ENCODE results near the gene ARHGAP32.

Gene ARHGAP32

DNA sequence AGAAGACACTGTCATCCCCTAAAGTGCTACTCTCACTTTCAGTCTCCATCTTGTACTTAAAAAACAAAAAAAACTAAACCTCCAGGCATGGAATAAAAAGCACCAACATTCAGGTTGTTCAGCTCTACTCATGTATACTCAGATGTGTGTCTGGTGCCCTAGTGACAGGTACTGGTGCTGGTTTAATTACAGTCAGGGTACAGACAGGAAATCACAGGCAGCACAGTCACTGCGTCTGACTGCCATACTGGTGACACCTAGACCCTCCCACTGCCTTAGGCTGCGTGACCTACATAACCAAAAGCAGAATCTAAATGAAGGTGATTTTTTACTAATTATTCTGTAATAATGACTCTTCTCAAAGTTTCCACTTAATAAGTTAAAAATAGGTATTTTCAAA, at the start of gene ARHGAP32:
ARHGAP32 (minus strand) TSS at position 176 of the 400 bp plus-strand sequence; CDS start at position 49, 127 bp downstream.
- DNase-seq (ENCODE audit: low read depth in 2 of 2) = no peak

DNA sequence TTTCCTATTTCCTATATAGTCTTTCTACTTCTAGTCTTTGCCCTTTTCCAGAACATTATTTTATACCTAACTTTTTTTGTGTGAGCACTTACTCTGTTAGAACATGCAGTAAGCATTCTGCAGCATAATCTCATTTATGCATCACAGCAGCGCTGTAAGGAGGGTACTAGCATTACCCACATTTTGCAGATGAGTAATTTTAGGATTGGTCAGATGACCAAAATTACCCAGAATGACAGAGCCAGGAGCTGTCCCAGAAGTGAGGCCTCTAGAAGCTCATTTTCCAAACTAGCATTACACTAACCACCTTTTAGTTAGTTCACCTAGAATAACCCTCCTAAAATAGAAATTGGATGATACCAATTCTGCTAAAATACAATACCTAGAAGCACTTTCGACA, 47.1 kb upstream of the ARHGAP32 start:
- DNase-seq (ENCODE audit: low read depth in 2 of 2) = no peak

DNA sequence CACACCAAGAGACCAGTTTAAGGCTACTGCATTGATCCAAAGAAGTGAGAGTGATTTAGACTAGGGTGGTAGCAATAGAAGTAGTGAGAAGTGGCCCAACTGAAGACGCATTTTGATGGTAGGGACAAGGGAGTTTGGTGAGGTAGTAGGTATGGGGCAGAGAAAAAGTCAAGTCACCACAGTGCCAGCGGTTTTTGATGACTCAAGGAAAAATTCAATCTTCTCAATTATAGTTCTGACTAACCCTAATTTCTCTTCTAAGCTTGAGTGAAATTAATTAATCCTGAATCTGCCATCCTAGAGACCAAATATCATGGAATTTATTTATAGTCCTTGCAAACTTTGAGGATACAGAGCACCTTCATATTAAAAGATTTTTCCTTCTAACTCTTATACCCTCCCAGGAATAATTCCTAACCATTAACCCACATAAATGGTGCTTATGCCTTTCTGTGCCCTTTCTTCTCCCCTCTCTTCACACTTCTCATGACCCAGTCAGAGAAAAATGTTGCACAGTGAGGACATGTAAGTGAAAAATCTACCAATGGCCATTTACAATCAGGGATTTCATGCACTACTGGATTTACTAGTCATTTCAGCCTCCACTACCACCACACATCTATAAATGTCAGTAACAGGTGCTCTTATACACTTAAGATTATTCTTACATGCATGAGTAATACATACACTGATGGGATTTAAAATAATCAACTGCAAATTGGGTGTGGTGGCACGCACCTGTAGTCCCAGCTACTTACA, 45.9 kb upstream of the ARHGAP32 start:
- no peak for DNase-seq (ENCODE audit: low read depth in 2 of 2)

DNA sequence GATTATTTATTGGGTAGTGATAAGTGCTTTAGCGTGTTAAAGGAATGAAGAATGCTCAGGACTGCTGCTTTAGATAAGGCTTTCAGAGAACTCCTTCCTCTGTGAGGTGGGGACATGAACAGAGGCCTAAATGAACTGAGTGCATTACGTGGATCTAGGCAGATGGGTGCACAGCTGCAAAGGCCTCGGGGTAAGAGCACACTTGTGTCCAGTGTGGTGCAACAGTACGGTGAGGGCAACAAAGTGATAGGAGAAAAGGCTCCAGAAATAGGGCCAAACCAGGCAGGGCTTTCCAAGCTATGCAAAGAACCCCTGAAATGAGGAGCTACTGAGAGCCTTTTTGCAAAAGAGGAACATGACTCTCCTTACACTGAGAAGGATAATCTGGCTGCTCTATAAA, 45.3 kb upstream of the ARHGAP32 start:
- DNase-seq (ENCODE audit: low read depth in 2 of 2) = no peak

DNA sequence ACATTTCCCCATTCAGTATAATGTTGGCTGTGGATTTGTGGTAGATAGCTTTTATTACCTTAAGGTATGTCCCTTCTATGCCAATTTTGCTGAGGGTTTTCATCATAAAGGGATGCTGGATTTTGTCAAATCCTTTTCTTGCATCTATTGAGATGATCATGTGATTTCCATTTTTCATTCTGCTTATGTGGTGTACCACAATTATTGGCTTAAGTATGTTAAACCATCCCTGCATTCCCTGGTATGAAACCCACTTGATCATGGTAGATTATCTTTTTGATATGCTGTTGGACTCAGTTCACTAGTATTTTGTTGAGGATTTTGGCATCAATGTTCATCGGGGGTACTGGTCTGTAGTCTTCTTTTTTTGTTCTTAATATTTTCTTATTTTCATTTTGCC, 44.7 kb upstream of the ARHGAP32 start:
- no peak for DNase-seq (ENCODE audit: low read depth in 2 of 2)

DNA sequence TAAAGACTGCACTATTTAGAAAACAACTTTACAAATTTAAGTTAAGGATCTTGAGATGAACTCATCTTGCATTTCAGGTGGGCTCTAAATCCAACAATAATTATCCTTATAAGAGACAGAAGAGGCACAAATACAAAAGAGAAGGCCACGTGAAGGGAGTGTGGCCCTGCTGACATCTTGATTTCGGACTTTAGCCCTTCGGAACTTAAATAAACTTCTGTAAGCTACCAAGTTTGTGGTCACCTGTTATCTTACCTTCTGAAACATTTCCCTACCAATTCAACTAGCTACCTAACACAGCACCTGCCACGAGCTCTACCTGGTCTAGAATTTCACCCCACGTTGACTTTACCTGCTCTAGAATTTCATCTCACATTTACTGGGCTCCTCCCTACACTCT, 42.9 kb upstream of the ARHGAP32 start:
- DNase-seq (ENCODE audit: low read depth in 2 of 2) = no peak

DNA sequence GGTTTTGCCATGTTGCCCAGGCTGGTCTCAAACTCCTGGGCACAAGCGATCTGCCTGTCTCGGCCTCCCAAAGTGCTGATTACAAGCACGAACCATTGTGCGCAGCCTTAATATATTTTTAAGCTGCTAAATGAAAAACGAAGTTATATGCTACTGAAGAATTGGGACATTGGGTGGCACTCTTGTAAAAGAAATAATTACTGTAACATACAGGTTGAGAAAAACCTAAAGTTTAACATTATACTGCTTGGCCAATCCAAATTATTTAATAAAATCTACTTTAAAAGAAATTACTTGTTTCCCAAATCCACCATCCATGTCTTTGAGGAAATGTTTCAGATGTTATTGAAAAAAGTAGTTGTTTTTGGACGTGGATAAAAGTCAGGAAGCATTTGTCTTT, 37.9 kb upstream of the ARHGAP32 start:
- DNase-seq (ENCODE audit: low read depth in 2 of 2) = no peak

DNA sequence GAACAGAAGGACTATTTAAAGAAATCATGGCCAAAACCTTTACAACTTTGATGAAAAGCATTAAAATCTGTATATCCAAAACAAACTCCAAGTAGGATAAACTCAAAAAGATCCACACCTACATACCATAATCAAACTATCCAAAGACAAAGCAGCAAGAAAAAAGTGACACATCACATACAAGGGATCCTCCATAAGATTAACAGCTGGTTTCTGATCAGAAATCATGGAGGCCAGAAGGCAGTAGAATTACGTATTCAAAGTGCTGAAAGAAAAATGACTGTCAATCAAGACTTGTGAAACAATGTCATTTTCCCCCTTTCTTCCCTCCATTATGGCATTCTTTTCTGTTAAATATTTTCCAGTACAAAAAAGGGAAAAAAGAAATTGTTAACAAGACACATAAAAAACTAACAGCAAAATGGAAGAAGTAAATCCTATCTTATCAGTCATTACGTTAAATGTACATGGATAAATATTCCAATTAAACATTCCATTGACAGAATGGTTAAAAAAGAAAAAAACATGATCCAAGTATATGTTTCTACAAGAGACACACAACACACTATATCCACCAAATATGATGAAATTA, 34.2 kb upstream of the ARHGAP32 start:
- no peak for DNase-seq (ENCODE audit: low read depth in 2 of 2)

DNA sequence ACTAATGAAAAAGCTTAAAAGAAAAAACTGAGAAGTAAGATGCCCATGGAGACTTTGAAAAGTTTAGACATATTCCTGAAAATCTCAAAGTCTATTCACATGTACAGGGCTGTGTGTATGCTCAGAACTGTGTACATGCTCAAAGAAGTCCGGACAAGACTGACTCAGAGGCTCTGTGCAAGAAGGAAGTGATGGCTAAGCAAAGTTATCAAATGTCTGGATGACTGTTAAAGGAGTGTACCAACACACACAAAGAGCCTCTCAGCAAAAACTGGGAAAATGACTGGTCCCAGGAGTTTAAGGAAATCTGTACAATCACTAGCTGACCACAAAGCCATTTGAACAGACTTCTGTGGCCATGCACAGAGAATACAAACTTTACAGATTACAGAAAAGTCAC, 33.1 kb upstream of the ARHGAP32 start:
- DNase-seq (ENCODE audit: low read depth in 2 of 2) = no peak

DNA sequence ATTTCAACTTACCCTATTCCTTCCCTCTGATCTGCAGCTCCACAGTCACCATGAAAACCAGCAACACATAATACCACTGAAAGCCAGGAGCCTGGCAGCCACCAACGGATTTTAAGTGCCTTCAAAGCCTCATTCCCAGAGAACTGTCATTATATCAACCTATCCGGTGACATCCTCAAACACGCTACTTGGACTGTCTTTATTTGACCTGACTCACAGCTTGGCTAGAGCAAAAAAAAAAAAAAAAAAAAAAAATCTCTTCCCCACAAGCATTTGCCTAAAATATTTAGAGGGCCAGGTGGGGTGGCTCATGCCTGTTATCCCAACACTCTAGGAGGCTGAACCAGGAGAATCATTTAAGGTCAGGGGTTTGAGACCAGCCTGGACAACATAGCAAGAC, 32.4 kb upstream of the ARHGAP32 start:
- no peak for DNase-seq (ENCODE audit: low read depth in 2 of 2)

DNA sequence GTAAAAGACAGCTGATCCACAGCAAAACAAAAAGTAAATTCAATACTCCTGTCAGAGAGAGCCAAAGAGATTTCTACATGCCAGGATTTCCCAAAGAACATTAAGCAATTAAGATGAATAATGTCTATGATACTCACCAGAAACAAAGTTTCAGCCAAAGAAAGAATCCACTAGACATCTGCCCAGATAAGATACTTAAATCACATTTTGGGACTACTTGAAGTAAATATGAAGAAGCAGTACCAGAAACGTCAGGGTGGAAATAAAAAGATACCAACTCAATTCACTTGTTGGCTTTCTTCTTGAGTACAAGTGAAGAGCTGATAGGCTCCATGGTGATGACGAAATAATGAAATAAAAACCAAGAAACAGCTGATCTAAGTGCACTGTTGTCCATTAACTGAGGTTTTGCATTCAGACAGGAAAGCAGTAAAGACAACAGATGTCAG, 31.6 kb upstream of the ARHGAP32 start:
- no peak for DNase-seq (ENCODE audit: low read depth in 2 of 2)

DNA sequence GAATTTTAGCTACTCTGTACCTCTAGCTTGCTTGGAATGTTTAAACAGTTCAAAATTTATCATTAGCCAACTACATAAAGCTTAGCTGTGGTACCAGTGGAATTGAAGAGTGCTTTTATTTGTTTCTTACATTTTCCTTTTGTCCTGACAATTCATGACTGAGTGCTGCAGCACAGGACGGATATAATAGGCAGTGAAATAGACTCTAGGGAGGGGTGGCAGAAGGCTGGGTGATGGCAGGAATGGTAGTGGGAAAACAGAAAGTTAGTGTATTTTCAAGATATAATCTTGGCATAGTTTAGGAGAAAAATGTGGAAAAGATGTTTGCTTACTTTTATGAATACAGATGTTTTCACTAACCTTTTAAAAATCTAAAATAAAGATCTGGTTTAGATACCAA, 31.1 kb upstream of the ARHGAP32 start:
- no peak for DNase-seq (ENCODE audit: low read depth in 2 of 2)

DNA sequence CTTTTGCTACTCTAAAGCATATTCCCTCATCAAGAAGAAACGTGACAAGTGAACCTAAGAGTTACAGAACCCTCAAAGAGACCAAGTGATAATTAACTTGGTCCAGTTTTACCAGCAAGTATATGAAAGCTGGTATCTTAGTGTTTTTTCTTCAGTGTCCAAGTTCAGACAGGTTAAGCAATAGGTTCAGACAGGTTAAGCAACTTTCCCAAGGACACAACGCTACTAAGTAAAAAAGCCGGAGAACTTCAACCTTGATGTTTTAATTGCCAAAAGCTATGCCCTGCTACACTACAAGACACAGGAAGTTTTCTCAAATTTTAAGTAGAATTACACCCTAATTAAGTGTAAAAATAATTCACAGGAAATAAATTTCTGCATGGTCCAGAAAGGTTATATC, 30.0 kb upstream of the ARHGAP32 start:
- no peak for DNase-seq (ENCODE audit: low read depth in 2 of 2)

DNA sequence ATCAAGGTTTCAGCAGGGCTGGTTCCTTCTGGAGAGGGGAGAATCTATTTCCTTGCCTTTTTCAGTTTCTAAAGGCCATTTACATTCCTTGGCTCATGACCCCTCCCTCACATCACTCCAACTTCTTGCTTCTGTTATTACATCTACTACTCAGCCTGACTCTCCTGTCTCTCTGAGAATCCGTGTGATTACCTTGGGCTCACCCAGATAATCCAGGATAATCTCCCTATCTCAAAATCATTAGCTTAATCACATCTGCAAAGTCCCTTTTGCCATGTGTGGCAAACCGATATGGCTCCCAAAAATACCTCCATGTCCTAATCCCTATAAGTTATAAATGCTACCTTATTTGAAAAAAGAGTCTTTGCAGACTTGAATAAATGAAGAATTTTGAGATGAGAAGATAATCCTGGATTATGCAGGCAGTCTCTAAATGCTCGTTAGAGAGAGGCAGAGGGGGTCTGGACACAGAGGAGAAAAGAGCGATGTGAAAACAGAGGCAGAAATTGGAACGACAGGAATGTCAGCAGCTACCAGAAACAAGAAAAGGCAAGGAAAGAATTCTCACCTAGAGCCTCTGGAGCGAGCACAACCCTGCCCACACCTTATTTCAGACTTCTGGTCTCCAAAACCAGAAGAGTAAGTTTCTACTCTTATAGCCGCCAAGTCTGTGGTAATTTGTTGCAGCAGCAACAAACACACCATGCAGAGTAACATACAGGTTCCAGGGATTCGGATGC, 23.6 kb upstream of the ARHGAP32 start:
- DNase-seq (ENCODE audit: low read depth in 2 of 2) = no peak

DNA sequence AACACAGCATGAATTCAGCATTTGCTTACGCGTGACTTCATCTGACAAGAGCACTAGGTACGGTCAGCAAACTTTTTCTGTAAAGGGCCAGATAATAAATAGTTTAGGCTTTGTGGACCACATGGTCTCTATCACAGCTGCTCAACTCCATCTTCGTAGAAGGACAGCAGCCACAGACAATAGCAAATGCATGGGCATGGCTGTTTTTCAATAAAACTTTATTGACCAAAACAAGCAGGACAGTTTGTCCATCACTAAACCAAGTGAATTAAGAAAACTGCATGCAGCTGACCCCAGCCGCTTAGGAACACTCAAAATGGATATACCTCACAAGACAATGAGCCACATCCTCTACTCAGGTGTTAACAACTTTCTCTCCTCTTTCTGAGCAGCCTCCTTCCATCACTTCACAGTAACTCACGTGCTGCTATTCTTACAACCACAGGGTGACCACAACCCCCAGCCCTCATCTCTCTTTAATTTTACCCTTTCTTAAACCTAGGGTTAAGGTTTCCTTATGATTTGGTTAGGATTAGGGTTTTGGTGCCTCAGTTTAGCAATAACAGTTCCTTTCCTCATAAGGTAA, 22.7 kb upstream of the ARHGAP32 start:
- no peak for DNase-seq (ENCODE audit: low read depth in 2 of 2)

DNA sequence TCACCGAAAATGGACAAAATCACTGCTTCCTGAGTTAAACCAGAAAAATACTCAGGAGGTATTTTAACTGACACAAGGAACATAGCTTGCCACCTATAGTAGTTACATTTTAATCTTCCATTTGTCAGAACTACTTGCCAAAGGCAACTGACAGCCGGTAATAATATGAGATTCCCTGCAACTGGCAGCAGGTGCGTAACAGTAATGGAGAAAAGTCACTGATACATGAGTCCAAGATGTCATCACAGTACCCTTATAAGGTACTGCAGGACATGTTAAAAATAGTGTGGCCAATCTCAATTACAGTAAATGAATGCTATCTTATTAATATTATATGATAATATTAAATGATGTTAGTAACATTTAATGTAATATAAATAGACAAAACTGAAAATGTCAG, 21.1 kb upstream of the ARHGAP32 start:
- DNase-seq (ENCODE audit: low read depth in 2 of 2) = no peak

DNA sequence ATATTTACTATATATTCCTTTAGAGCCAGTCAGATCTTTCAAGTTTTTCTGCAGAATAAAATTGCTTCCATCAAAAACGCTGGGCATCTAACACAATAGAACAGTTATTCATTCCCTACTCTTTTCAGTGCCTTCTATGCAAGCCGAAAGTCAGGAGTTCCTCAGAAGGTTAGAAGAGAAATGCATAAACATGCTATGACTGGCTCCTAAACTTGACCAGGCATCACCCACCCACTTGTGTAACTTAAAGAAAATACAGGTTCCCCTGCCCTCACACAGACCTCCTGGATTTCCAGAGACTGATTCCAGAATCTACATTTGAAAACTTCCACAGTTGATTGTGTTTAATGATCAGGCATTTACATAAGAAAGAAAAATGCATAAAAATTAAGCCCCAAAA, 19.3 kb upstream of the ARHGAP32 start:
- DNase-seq (ENCODE audit: low read depth in 2 of 2) = no peak

DNA sequence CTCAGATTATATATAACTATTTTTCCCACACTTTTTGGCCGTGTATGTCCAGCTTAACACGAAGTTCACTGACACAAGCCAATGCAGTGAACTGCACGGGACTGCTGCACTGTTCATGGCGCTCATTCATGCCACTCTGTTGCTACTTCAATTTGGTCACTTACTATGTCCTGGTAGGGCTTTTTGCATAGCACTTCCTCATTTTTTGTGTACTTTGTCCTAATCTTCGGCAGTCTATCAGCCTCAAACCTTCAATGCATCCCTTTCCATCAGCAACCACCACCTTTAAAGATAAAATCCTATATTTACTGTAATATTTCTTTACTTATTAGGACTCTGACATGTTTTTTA, 18.7 kb upstream of the ARHGAP32 start:
- no peak for DNase-seq (ENCODE audit: low read depth in 2 of 2)

DNA sequence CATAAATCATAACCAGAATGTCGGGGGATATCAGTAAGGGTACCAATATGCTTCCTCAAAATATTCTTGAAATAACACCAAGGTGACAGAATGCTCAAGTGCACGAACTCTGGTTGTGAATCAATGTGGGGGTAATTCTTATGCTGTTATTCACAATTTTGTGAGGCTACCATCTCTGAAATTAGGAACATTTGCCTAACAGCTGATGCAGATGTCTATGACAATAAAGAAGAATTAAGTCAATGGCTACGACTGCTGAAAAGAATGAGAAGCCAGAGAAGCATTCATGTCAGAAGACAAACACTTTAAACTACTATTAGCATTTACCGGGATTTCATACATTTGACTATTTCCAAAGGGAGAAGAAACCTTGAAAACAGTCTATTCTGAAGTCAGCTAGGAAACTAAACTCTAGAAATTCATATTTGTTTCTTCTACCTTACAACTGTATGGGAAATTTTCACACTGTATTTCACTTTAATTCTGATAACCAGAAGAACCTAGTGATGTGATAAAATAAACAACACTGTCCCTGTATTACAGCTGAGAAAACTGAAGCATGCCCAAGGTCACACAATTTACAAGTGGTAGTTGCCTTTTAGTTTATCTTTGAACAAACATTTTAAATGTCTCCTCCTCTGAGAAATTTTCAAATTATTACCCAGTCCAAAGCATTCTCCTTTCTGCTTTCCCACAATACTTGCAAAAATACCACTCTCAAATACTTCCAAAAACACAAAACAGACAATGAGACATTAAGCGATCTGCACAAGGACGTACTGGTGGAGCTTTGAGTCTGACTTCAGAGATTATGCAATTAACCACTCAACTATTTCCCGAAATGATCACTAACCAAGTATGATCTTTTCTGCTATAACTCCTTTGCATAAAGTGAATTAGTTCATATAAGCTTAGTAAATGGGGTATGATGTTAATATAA, 18.0 kb upstream of the ARHGAP32 start:
- no peak for DNase-seq (ENCODE audit: low read depth in 2 of 2)

DNA sequence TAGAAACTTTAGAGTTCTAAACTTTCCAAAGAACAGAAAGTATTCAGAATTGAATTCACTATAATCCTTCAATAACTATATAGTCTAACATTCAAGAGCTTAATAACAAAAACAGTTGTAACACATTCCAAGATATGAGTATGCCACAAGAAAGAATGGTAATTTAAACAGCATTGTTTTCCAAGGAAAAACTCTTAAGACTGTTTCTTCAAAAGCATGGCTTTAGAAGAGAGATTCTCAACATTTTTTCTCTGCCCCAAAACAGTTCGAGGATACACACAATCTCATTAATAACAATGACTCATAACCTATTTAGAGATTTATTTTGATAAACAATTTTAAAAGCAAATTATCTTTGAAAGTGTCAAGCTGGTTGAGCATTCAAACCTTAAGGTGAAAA, 16.7 kb upstream of the ARHGAP32 start:
- no peak for DNase-seq (ENCODE audit: low read depth in 2 of 2)

DNA sequence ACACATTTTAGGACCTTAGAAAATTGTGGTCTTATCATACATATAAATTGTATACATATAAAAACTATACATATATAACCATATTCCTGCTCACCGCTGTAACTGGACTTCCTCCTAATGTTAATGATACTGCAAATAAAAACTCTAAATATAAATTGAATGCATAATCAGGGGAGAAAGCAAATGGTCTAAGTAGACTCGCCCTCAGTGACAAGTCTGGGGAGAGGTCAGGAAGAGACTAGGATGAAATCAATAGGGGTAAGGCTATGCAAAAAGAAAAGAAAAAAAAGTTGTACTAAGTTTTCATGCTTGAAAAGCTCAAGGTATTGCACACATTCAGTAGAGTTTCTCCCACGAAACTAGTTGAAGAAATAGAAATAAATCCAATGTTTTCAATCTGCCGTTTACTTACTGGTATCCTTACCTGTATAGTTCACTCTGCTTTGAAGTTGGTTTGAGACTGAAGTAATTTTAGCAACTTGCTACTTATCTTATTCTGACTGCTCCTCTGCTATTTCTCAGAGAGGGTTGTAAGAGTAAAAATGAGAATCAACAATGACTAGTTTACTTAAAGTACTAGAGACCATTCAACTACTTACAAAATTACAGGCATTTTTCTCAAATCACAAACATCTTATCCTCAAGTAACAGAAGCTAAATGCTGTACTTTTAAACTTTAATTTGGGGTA, 12.2 kb upstream of the ARHGAP32 start:
- DNase-seq (ENCODE audit: low read depth in 2 of 2) = no peak
